A549 (cell line): ENCODE data around the gene WDFY1.

Experiments used
- CBX2 ChIP-seq: fragments of 200-600 bp; sonication (generic); IDR thresholded peaks from 2 replicates; pipeline ENCODE4 v1.6.1; 2016; ENCODE audit warnings: low read depth, mild to moderate bottlenecking, borderline replicate concordance
- CEBPB ChIP-seq, 2 experiments: fragments of >200 bp in 1 of 2; sonication (Bioruptor Twin) in 1 of 2; formaldehyde crosslinking in 1 of 2; IDR thresholded peaks; 2 replicates each; pipeline ENCODE4 v1.6.1; 2012 to 2016
- CTCF ChIP-seq: fragments of >200 bp; sonication (Bioruptor Twin); formaldehyde crosslinking; IDR thresholded peaks from 3 replicates; pipeline ENCODE4 v1.5.1; 2016
- EHMT2 ChIP-seq: fragments of 200-600 bp; sonication (generic); IDR thresholded peaks from 2 replicates; pipeline ENCODE4 v1.6.1; 2016; ENCODE audit warnings: antibody characterized with exemption, low read depth, mild to moderate bottlenecking, moderate library complexity
- EP300 ChIP-seq, 2 experiments: fragments of >200 bp; sonication (Bioruptor Twin); formaldehyde crosslinking; IDR thresholded peaks; 2 replicates in 1 of 2; 3 replicates in 1 of 2; pipeline ENCODE4 v1.6.1; 2016 to 2017
- JUNB ChIP-seq: fragments of >200 bp; sonication (Bioruptor Twin); formaldehyde crosslinking; IDR thresholded peaks from 2 replicates; pipeline ENCODE4 v1.6.1; 2016
- KDM1A ChIP-seq: fragments of 200-600 bp; sonication (generic); IDR thresholded peaks from 2 replicates; pipeline ENCODE4 v1.6.1; 2016; ENCODE audit warnings: low read depth, mild to moderate bottlenecking
- MAZ ChIP-seq: fragments of 150-350 bp; IDR thresholded peaks from 2 replicates; pipeline ENCODE4 v1.6.1; 2014; ENCODE audit warnings: antibody characterized with exemption, low read depth, low read length, borderline replicate concordance
- NR3C1 ChIP-seq: fragments of >200 bp; sonication (Bioruptor Twin); formaldehyde crosslinking; IDR thresholded peaks from 3 replicates; pipeline ENCODE4 v1.6.1; 2017
- RCOR1 ChIP-seq: fragments of 150-350 bp; IDR thresholded peaks from 2 replicates; pipeline ENCODE4 v1.6.1; 2014; ENCODE audit warnings: antibody characterized with exemption, low read length, low read depth

GRCh38 chr2:223991611-223992010, 46.5 kb upstream of the WDFY1 start:
- no peak for TF ChIP-seq RCOR1
- no peak for TF ChIP-seq CTCF
- TF ChIP-seq CBX2 = no peak
- no peak for TF ChIP-seq EP300 (IDR thresholded peaks at IDR 0.05)
- TF ChIP-seq MAZ = no peak
- no peak for TF ChIP-seq JUNB
- no peak for TF ChIP-seq CEBPB (IDR thresholded peaks at IDR 0.05)
- no peak for TF ChIP-seq EHMT2
- TF ChIP-seq KDM1A = no peak
- no peak for TF ChIP-seq NR3C1
